Prostate gland (tissue), 2 donors: ENCODE results near the gene CD8B2. TPM values are rescaled to one million over a fixed set of nuclear protein-coding genes. Genes with fewer than 3 reads are reported as not detected.

Source experiments
- DNase-seq: peaks from one replicate; pipeline ENCODE4 v3.0.0-alpha.2; 2019; ENCODE audit warnings: low spot score
- H3K27ac ChIP-seq, 2 donors: fragments of 200-600 bp; sonication (generic); 2 replicates each; pipeline ENCODE4 v1.5.1; 2017 to 2019
- H3K27me3 ChIP-seq: fragments of 200-600 bp; sonication (generic); replicated peaks from 2 replicates; pipeline ENCODE4 v1.5.1; 2019; ENCODE audit not compliant: insufficient read depth
- H3K36me3 ChIP-seq, 2 donors: fragments of 200-600 bp; sonication (generic); 1 replicate in 1 of 2; 2 replicates in 1 of 2; pipeline versions ENCODE4 v1.5.1 to v1.8.1; 2017 to 2019
- H3K4me1 ChIP-seq: fragments of 200-600 bp; sonication (generic); replicated peaks from 2 replicates; pipeline ENCODE4 v1.5.1; 2019
- H3K4me3 ChIP-seq, 2 donors: fragments of 200-600 bp; sonication (generic); 2 replicates each; pipeline ENCODE4 v1.5.1; 2017 to 2019
- H3K9me3 ChIP-seq: fragments of 200-600 bp; sonication (generic); 2 replicates; pipeline ENCODE4 v1.5.1; 2017
- POLR2A ChIP-seq: fragments of 450-650 bp; IDR thresholded peaks from one replicate; pipeline ENCODE4 v1.6.1; 2016; ENCODE audit warnings: antibody characterized with exemption, mild to moderate bottlenecking
- POLR2AphosphoS5 ChIP-seq: sonication (generic); formaldehyde crosslinking; IDR thresholded peaks from one replicate; pipeline ENCODE4 v1.6.1; 2017; ENCODE audit warnings: antibody characterized with exemption
- WGBS: methylation state at CpG from one replicate; pipeline ENCODE4 v1.1.5; 2018; 5-methylcytosine and 5-hydroxymethylcytosine counted together
- intact Hi-C: fragments of 100-400 bp; cut with DNase I; formaldehyde crosslinking; loops from one replicate; pipeline ENCODE4 v1.14.2; 2022
- total RNA-seq, 2 donors: library from RNA; depleted of rRNA; stranded (reverse); fragments of >200 nt; gene quantifications; one replicate each; pipeline ENCODE4 v1.1.0, GENCODE V29; 2016
- TF ChIP-seq, protein P1 (sequence below), 4 experiments: fragments of 200-600 bp in 2 of 4; fragments of 450-650 bp in 2 of 4; sonication (generic) in 2 of 4; IDR thresholded peaks; 1 replicate in 3 of 4; 2 replicates in 1 of 4; pipeline ENCODE4 v1.5.1; 2016 to 2019; ENCODE audit warnings: antibody characterized with exemption in 4 of 4, mild to moderate bottlenecking in 2 of 4, moderate library complexity in 2 of 4

Gene CD8B2
- total RNA-seq, 2 donors from 2014 or later: 0.55 to 1.2 TPM

DNA sequence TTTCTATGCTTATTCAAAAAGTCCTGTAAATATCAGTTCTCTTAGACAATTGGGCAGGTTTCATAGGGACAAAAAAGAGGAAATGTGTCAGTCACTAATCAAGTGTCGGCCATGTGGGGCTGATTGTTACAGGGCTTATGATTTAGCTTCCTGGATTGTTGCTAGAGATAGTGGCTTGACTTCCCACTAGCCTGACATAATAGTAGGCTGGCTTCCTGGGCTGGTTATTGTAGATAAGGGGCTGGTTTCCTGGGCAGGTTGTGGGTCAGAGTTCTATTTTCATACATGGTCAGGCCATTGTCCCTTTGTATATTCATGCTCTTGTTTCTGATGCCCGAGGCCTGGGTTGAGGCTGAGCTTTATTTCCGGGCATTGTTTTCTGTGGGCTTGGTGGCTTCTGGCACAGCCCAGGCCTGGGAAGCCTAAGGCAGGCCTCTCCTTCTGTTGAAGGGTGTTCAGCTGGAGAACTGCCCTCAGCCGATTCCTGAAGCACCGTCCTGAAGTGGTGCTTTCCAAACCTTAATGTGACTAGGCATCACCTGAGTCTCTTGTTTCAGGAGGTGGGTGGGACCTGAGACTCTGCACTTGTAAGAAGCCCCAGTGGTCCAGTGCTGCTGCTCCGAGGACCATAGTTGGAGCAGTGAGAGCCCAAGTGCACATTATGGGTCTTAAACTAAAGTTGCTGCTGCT lies 37.0 kb downstream of the CD8B2 start:
- intact Hi-C loops: no loop called here
- Histone ChIP-seq H3K27me3 (no peaks in the 10 kb centered on the region), H3K36me3 (no peaks in the 10 kb centered on the region), H3K27ac (no peak overlapping the region), H3K9me3 (no peaks in the 10 kb centered on the region), H3K4me1 (no peaks in the 10 kb centered on the region), H3K4me3 (no peak overlapping the region)
- 88% methylated on average over 6 of the region's 6 CpGs for WGBS
- TF ChIP-seq POLR2A: no peak
- TF ChIP-seq POLR2AphosphoS5: no peak
- TF ChIP-seq, protein P1, sequence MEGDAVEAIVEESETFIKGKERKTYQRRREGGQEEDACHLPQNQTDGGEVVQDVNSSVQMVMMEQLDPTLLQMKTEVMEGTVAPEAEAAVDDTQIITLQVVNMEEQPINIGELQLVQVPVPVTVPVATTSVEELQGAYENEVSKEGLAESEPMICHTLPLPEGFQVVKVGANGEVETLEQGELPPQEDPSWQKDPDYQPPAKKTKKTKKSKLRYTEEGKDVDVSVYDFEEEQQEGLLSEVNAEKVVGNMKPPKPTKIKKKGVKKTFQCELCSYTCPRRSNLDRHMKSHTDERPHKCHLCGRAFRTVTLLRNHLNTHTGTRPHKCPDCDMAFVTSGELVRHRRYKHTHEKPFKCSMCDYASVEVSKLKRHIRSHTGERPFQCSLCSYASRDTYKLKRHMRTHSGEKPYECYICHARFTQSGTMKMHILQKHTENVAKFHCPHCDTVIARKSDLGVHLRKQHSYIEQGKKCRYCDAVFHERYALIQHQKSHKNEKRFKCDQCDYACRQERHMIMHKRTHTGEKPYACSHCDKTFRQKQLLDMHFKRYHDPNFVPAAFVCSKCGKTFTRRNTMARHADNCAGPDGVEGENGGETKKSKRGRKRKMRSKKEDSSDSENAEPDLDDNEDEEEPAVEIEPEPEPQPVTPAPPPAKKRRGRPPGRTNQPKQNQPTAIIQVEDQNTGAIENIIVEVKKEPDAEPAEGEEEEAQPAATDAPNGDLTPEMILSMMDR (IDR thresholded peaks at IDR 0.05): no peak
- no peak for DNase-seq

DNA sequence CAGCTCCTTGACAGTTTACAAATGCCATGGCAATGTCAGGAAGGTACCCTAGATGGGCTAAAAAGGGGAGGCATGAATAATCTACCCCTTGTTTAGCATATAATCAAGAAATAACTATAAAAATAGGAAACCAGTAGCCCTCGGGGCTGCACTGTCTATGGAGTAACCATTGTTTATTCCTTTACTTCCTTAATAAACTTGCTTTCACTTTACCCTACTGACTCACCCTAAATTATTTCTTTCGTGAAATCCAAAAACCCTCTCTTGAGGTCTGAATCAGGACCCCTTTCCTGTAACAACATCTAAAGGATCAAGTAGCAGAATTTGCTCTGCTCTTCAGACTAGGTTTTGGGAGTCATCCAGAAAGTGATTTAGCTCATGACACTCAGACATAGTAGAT lies 43.7 kb downstream of the CD8B2 start:
- Histone ChIP-seq H3K36me3 (no peaks in the 10 kb centered on the region), H3K4me1 (no peaks in the 10 kb centered on the region), H3K9me3 (no peaks in the 10 kb centered on the region), H3K27ac (no peak overlapping the region), H3K27me3 (no peaks in the 10 kb centered on the region), H3K4me3 (no peak overlapping the region)
- DNase-seq: no peak
- WGBS: 52% methylated on average over 2 of the region's 2 CpGs
- intact Hi-C loops: no loop called here
- TF ChIP-seq POLR2A (no peak), POLR2AphosphoS5 (no peak)
- TF ChIP-seq, protein P1 (IDR thresholded peaks at IDR 0.05): no peak

DNA sequence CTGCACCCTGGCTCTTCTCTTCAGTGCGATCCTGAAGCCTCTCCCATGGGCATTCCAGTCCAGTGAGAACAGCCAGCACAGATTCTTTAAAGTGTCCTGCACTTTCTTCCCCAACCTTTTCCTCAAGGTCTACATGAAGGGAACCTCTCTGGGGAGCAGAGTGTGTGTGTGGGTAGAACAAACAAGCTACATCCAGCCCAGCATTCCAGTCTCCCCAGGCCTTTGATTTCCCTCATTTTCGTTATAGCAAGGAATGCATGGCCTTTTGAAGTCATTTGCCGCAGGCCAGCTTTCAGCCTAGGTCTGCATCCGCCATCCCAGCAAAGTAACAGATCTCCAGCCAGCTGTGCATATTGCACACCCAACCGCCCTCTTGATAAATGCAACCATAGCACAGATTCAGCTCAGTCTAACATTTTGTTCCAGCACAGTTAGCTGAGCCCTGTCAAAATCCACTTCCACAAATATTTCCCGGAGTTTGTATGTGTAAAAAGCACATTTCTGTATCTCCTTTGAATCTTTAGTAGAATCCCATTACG lies 44.6 kb downstream of the CD8B2 start:
- Histone ChIP-seq H3K27ac (no peak overlapping the region), H3K4me1 (no peaks in the 10 kb centered on the region), H3K9me3 (no peaks in the 10 kb centered on the region), H3K27me3 (no peaks in the 10 kb centered on the region), H3K4me3 (no peak overlapping the region), H3K36me3 (no peaks in the 10 kb centered on the region)
- WGBS: 82% methylated on average over 7 of the region's 7 CpGs
- TF ChIP-seq, protein P1 (IDR thresholded peaks at IDR 0.05): no peak
- TF ChIP-seq POLR2A: no peak
- TF ChIP-seq POLR2AphosphoS5: no peak
- intact Hi-C loops: no loop called here
- no peak for DNase-seq

DNA sequence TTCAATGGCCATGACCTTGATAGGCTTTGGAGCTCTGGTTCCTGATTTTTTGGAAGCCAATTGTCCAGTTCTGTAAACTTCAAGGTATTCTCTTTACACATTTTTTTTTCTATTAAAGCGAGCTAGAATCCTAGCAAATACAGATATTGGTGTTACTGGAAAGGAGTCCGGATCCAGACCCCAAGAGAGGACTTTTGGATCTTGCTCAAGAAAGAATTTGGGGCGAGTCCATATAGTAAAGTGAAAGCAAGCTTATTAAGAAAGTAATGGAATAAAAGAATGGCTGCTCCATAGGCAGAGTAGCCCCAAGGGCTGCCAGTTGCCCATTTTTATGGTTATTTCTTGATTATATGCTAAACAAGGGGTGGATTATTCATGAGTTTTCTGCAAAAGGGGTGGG lies 45.1 kb downstream of the CD8B2 start:
- TF ChIP-seq POLR2AphosphoS5: no peak
- TF ChIP-seq, protein P1 (IDR thresholded peaks at IDR 0.05): no peak
- no peak for TF ChIP-seq POLR2A
- Histone ChIP-seq H3K4me1 (no peaks in the 10 kb centered on the region), H3K27me3 (no peaks in the 10 kb centered on the region), H3K36me3 (no peaks in the 10 kb centered on the region), H3K27ac (no peak overlapping the region), H3K9me3 (no peaks in the 10 kb centered on the region), H3K4me3 (no peak overlapping the region)
- intact Hi-C loops: no loop called here
- 92% methylated on average over 3 of the region's 3 CpGs for WGBS
- DNase-seq: no peak

DNA sequence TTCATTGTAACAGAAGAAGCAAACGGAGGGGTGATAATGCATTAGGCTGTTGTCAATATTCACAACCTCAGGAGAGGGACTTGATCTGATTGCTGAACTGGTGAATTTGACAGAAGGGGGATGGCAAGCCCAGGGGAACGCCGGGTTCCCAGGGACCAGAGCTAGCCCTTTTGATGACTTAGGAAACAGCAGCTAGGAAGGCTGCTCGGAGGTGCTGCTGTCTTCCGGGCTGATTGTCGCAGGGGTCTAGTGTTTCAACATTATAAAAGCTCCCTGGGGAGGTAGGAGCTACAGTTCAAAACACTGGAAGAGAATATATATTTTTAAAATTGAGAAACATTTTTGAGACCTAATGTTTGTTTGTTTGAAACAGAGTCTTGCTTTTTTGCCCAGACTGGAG lies 47.3 kb downstream of the CD8B2 start:
- no peaks in the 10 kb centered on the region for H3K9me3 ChIP-seq
- no peak for DNase-seq

More for the DNA sequence above, 47.3 kb downstream of the CD8B2 start:
- Histone ChIP-seq H3K27me3 (no peaks in the 10 kb centered on the region), H3K27ac (no peak overlapping the region), H3K36me3 (no peaks in the 10 kb centered on the region), H3K4me1 (no peaks in the 10 kb centered on the region), H3K4me3 (no peak overlapping the region)
- intact Hi-C loops: no loop called here
- 69% methylated on average over 6 of the region's 6 CpGs for WGBS
- TF ChIP-seq POLR2AphosphoS5: no peak
- TF ChIP-seq, protein P1 (IDR thresholded peaks at IDR 0.05): no peak
- no peak for TF ChIP-seq POLR2A
